ENCODE measurements around the gene RFPL3. TPM values are rescaled to one million over a fixed set of nuclear protein-coding genes. Genes with fewer than 3 reads are reported as not detected.
"Not testable (repeated sequence)": the region's sequence is repeated elsewhere in the genome, so short reads cannot be mapped to it uniquely, and the experiment has no call there.

The RFPL3 gene
- not detected in 2 replicates for total RNA-seq (ENCODE audit: low replicate concordance)

DNA sequence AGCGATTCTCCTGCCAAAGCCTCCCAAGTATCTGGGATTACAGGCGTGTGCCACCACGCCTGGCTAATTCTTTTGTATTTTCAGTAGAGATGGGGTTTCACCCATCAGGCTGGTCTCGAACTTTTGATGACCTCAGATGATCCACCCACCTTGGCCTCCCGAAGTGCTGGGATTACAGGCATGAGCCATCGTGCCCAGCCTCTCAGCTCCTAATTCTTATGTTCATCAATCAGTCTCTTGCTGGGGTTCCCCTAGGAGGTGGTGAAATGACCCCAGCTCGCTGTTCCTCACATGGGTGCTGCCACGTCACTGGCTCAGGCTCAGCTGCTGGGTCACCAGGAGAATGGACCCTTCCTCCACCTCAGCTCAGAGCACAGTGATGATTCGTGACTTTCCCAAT is at the start of gene RFPL3:
Gene RFPL3, plus strand, starts transcription at position 301 of the 400 bp plus-strand sequence. CDS start 205 bp downstream, outside the sequence.
- not testable (repeated sequence) for H3K4me3 ChIP-seq (ENCODE audit: low read depth, low read length); DNase-seq (ENCODE audit: low read depth)

DNA sequence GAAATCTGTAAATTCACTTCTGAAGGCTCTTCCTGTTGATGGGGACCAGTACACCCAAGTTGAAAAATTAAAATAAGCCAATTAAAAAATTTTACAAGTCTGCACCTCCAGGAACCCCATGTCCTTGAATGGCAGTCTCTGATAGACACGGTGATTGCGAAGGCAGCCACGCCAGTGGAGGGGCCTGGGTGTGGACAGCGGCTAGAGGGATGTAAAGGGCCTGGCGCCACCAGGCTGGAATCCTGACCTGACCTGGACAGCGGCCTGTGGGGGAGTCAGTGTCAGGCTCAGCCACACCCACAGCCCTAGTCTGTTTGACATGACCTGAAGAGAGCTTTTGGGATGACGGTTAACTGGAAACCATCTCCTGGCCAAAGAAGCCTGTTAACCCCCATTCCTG is 49.5 kb upstream of the RFPL3 start:
- H3K4me3 ChIP-seq (ENCODE audit: low read depth, low read length), result no peak overlapping the region
- DNase-seq (ENCODE audit: low read depth), result no peak
- no peak for TF ChIP-seq CTCF (IDR thresholded peaks at IDR 0.05; ENCODE audit: insufficient read depth, low read length)

DNA sequence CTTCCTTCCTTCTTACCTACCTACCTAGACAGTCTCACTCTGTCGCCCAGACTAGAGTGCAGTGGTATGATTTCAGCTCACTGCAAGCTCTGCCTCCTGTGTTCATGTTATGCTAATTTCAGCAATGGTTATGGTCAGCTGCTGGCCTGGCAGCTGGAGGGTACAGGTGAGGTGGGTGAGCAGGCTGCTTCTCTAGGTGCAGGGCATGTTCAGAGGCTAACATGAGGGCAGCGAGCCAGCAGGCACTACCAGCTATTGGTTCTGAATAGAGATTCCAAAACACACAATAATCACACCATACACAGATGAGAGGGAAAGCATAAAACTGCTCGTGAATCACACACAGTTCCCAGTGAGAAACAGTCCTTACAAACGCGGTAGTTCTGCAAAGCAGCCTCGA is 48.7 kb upstream of the RFPL3 start:
- TF ChIP-seq CTCF (IDR thresholded peaks at IDR 0.05; ENCODE audit: insufficient read depth, low read length), result no peak
- no peak for DNase-seq (ENCODE audit: low read depth)
- H3K4me3 ChIP-seq (ENCODE audit: low read depth, low read length), result no peak overlapping the region

- H3K4me3 ChIP-seq (ENCODE audit: low read depth, low read length), result no peak overlapping the region
- TF ChIP-seq CTCF (IDR thresholded peaks at IDR 0.05; ENCODE audit: insufficient read depth, low read length), result no peak
- DNase-seq (ENCODE audit: low read depth), result no peak
These were observed 47.9 kb upstream of the RFPL3 start for GRCh38 chr22:32309585-32310251.

DNA sequence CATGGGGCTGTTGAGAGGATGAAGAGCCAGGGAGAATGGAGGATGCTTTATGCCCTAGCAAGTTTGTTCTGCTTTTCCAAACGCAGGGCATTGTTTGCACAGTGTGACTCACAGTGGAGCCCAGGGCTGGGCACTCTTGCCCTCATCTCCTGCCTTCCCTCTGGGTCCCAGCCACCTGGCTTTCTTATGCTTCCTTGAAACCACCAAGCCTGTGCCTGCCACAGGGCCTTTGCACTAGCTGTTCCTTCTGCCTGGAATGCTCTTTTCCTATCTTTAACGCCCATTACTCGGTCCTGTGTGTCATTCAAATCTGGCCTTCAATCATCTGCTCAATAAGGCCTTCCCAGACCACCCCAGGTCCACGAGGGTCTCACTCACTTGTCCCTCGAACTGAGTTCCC is 46.9 kb upstream of the RFPL3 start:
- DNase-seq (ENCODE audit: low read depth), result no peak
- H3K4me3 ChIP-seq (ENCODE audit: low read depth, low read length), result no peak overlapping the region
- no peak for TF ChIP-seq CTCF (IDR thresholded peaks at IDR 0.05; ENCODE audit: insufficient read depth, low read length)

- no peak overlapping the region for H3K4me3 ChIP-seq (ENCODE audit: low read depth, low read length)
- no peak for DNase-seq (ENCODE audit: low read depth)
- no peak for TF ChIP-seq CTCF (IDR thresholded peaks at IDR 0.05; ENCODE audit: insufficient read depth, low read length)
These were observed 46.1 kb upstream of the RFPL3 start for GRCh38 chr22:32311551-32312071.

GRCh38 chr22:32312748-32313147 is 44.9 kb upstream of the RFPL3 start:
- DNase-seq (ENCODE audit: low read depth), result no peak
- no peak overlapping the region for H3K4me3 ChIP-seq (ENCODE audit: low read depth, low read length)
- TF ChIP-seq CTCF (IDR thresholded peaks at IDR 0.05; ENCODE audit: insufficient read depth, low read length), result no peak

Measured in fibroblast of the aortic adventitia (primary cell).